HG03280 (cell line): ENCODE measurements around the gene ENPP3.
"Not testable (repeated sequence)": the region's sequence is repeated elsewhere in the genome, so short reads cannot be mapped to it uniquely, and the experiment has no call there.

Source experiments
- ATAC-seq: cut with Tn5 transposase; IDR thresholded peaks from one replicate; pipeline ENCODE4 v1.9.1; 2021; ENCODE audit warnings: mild to moderate bottlenecking, moderate library complexity; ENCODE audit not compliant: unreplicated experiment

The ENPP3 gene

DNA sequence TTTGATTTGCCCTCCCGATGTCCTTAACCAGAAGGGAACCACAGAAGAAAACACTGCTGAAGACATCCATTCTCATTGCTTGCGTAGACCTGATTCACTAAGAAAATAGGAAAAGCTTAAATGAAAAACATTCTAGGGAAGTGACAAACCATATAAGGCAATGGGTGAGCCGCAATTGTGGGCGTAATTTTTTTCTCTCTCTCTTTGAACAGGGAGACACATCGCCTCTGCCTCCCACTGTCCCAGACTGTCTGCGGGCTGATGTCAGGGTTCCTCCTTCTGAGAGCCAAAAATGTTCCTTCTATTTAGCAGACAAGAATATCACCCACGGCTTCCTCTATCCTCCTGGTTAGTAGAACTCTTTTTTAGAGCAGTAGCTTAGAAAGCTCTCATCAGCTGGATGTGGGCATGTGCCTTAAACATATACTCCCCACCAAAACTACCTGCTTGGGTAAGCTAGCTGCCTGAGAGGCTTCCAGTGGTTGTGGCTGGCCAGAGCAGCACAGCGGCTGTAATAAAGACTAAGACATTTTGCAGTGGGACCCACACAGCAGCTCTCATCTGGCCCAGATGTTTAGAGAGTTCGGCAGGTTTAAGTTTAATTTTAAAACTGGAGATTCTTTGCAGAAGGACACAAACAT lies 96.4 kb downstream of the ENPP3 start:
- ATAC-seq = no peak

DNA sequence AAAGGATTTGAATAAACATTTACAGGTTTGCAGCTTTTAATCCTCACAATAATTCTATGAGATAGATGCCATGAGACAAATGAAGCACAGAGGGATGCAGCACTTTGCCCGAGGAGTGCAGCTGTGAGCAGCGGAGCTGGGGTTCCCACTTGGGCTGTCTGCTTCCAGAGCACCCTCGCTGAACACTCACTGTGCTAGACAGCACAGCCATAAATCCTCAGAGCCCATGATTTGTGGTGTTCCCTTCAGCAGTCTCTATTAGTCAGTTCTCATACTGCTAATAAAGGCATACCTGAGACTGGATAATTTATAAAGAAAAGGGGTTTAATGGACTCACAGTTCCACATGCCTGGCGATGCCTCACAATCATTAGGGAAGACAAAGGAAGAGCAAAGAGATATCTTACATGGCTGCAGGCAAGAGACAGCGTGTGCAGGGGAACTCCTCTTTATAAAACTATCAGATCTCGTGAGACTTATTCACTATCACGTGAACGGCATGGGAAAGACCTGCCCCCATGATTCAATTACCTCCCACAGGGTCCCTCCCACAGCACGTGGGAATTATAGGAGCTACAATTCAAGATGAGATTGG lies 99.0 kb downstream of the ENPP3 start:
- no peak for ATAC-seq

DNA sequence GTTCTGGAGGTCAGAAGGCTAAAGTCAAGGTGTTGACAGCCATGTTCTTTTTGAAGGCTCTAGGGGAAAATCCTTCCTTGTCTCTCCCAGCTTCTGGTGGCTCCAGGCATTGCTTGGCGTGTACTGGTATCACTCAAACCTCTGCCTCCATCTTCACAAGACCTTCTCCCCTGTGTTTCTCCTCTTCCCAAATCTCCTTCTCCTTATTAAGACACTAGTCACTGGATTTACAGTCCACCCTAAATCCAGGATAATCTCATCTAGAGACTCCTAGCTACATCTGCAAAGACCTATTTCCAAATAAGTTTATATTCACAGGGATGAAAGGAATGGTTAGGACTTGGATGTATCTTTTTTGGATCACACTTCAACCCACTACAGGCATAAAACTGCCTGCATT lies 99.7 kb downstream of the ENPP3 start:
- ATAC-seq = no peak

DNA sequence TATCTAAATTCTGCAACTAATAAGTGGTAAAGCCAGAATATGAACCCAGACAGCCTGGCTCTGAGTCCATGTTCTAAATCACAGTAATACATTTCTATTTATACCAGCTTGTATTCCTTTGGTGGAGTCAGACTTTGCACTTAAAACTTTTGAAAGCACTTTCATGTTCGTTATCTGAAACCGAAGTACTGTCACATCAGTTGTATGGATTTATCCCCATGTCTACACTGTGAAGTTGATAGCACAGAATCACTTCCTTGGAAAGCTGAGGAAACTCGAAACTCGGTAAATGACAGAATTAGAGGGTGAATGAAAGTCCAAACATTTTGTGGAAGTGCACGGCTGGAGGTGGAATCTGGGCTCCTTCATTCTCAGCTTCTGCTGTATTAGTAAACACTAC lies 102.0 kb downstream of the ENPP3 start:
- no peak for ATAC-seq

DNA sequence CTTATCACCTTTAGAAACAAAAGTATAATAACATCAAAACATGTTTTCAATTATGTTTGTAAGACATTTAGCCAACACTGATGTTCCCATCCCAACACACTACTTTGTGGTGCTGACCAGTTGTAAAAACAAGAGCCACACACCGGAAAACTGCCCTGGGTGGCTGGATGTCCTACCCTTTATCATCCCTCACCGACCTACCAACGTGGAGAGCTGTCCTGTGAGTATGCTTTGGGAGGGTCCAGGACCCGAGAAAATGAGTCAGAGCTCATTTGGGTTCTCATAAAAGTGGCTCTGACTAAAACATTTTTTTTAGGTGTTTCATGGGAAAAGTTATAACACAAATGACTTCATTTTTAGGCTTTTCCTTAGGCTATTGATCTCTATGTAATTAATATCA lies 103.1 kb downstream of the ENPP3 start:
- no peak for ATAC-seq

DNA sequence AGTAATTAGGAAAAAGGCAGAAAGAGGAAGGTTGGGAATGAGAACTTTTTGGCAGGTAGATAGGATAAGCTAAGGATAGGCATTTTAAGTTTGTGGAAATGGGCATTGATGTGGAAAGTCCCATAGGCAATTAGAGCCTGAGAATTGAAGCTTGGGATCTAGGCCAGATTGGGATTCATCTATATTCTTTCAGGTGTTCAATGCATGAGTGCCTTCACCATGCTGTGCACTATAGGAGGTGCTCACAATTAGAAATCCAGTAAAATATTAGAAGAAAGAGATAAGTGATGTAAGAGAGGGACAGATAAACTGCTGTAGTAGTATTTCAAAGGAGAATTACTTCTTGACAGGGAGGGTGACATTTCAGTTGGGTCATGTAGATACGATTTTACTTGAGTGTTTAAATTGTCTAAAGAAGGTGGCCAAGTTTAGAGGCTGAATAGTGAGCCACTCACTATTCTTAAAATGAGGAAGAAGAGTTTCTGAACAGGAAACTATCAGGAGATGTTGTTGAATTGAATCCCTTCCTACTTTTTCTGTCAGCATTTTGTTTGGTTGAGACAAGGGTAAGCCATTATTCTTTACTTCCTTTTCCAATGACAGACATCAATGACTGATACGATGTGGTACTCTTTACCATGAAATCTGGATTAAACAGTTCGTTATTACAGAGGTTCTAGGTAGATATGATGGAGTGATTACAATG lies 104.7 kb downstream of the ENPP3 start:
- ATAC-seq = no peak

DNA sequence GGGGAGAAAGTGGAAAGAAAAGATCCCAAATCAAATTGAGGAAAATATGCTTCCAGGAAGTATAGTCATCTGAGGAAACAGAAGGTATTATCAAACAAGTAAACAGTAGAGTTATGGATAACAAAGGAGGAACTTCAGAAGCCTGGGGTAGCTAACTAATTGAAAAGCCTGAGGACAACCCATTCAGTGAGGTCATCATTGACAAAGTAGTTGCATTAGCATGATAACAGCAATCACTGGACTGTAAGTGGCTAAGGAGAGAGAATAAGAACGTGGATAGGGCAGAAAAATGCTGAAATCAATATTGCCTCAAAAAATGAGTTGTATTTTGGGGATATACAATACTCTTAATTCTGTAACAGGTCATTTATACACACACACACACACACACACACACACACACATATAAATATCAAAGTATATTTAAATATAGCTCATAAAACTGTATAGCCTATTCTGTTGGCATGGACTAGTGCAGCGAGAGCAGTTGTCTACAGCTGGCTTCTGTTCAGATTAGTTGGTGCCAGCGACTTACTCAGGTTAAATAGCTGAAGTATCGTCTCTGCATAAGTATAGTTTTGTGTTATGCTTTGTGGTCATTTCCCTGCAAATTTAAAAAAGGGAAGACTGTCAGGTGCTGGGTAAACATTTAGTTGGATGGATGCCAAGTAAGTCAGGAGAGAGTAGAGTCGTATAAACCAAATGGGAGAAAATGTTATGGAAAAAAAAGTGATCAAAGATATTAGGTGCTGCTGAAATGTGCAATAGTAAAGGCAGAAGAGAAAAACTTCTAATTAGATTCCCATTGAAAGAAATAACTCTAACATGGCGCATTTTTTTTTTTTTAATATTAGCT lies 107.6 kb downstream of the ENPP3 start:
- no peak for ATAC-seq

DNA sequence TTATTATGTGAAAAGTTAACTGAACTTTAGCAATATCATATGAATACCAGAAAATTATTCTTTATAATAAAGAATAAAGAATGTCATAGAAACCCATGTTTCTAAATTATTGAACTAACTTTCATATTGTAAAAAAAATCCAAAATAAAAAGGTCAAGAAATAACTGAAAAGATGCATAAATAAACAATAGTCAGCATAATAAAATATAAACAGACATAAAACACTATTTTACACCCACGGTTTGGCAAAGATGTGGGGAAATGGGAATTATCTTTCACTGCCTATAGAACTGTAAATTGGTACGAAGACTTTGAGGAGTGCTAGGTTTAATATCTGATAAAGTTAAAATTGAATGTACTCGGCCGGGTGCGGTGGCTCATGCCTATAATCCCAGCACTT lies 108.4 kb downstream of the ENPP3 start:
- no peak for ATAC-seq

DNA sequence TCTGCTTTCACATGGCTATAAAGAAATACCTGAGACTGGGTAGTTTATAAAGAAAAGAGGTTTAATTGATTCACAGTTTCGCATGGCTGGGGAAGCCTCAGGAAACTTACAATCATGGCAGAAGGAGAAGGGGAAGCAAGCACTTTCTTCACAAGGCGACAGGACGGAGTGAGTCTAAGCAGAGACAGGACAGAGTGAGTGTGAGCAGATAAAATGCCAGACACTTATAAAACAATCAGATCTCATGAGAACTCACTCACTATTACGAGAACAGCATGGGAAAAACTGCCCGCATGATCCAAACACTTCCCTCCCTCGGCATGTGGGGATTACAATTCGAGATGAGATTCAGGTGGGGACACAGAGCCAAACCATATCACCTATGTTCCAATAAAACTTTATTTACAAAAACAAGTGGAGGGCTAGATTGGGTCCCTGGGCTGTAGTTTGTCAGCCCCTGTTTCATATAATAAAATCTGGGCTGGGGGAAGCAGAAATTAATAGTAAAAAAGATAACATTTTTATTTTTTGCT lies 110.8 kb downstream of the ENPP3 start:
- no peak for ATAC-seq

DNA sequence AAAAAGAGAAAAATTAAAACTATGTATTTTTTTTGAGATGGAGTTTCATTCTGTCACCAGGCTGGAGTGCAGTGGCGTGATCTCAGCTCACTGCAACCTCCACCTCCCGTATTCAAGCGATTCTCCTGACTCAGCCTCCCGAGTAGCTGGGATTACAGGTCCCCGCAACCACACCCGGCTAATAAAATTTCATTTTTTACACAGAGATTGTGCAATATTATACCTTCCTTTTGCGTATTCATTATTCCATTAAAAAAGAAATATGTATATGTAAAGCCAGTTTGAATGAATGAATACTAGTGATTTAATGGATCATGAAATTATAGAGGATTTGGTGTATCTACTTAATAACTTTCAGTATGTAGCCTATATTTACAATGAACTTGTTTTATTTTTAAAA lies 111.9 kb downstream of the ENPP3 start:
- ATAC-seq = no peak

DNA sequence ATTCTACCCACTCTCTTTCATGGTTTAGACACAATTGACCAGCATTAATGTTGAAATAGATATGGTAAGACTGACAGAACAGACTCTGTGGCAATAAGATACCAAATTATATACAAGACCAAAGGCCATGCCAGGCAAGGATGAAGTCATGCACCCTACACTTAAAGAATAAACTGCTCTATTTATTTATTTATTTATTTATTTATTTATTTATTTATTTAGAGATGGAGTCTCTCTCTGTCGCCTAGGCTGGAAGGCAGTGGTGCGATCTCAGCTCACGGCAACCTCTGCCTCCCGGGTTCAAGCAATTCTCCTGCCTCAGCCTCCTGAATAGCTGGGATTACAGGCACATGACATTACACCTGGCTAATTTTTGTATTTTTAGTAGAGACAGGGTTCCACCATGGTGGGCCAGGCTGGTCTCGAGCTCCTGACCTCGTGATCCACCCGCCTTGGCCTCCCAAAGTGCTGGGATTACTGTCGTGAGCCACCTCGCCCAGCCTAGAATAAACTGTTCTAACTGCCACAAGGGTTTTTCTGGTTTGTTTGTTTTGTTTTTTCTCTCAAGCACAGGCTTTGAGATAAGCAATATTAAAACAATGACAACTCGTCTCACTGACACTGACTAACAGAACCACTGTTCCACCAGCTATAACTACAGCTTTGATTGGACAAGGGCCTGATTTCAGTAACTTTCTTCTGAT lies 114.1 kb downstream of the ENPP3 start:
- not testable (repeated sequence) for ATAC-seq

DNA sequence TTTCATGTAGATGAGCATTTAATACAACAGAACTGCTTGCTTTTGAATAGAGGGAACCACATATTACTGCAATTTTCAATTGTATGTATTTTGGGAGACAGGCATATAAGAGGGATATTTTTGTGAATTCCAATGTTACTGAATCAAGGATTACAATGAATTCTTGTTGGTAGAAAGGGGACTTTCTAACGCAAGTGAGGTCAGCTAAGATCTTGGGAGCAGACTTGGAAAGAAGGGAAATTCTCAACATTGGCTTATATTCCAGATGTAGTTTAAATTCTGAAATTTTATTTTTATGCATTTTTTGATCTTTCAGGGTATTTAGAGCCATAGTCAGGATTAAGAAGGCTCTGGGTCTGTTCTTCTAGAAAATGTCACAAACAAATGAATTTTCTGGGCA lies 117.0 kb downstream of the ENPP3 start:
- ATAC-seq = no peak

DNA sequence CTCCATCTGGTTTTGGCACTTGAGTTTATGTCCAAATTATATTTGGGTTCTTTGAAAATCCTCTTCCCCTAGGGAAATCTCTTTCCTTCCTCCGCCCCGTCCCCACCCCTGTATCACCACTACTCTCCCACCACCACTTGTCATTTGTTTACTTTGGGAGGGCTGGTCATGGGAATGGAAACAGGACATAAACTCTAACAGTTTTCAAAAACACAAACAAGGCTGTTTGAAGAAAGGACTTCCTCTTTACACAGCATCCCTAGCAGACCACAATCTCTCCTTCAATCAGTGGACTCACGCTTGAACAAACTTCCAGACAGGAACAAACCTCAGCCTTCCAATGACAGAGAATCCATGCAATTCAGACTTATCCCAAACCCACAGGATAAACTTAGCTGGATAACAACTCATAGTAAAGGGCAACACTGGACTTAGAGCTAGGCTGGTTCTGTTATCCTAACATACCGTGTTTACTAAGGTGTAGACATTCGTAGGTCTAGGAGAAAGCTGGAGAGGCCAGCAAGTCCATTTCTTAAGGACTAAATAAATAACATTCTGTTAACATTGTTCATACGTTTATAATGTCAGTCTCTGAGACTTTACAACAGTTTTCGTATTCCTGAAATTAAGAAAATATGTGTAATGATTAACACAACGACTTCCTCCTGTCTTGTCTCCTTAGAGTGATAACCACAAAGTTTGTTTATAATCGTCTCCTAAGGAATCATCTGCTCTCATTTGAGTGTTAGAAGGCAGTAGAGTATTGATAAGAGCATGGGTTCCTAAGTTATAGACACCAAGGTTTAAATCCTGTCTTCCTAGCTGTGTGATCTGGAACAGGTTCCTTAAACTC lies 117.8 kb downstream of the ENPP3 start:
- ATAC-seq = no peak

DNA sequence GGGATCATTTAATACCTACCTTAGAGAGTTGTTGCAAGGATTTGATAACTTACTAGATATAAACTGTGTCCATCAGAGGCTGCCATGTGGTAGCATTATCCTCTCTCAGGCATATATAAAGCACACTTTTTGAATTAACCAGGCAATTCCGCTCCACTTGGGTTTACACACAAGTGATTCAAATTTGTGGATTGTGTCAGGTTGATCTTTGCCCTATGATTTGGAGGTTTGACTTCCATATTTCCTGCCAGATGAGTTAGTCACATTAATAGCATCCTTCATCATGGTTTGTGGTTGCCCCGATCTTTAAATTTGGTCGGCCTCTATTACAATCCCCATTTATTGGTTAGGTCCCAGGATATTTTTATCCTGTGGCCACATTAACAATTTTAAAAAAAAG lies 118.5 kb downstream of the ENPP3 start:
- no peak for ATAC-seq

DNA sequence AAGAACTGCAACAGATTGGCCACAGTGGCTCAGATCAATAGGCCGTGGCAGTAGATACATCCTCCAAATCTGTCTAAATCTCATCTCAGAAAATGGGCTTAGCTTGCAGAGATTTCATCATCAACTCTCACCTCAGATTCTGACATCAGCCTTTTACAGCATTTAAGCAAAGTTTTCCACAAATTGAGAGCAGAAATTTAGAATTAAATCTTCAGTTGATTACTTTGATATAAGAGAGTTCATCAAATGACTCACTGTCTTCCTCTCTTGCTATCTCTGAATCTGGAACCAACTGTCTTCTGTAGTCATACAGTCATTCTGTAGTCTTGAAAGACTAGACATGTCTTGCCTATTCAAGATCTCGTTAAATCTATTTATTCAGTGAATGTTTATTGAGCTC lies 118.9 kb downstream of the ENPP3 start:
- ATAC-seq = no peak

DNA sequence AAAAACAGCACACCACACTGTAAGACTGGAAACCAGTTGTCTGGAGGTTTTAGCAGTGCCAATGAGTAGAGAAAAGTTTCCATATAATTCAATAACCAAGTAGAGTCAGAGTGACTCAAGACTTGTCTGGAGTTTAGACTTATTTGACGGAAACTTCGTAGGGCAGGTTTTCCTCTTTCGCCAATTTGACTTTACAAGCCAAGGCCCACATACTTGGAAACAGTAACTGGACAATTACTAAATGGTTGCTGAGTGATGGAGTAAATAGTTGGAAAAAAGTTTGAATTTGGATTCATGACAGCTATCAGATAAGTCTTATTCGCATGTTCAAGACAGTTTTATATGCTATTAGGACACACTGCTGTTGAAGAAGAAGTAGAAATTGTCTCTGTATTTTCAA lies 121.8 kb downstream of the ENPP3 start:
- ATAC-seq = no peak

DNA sequence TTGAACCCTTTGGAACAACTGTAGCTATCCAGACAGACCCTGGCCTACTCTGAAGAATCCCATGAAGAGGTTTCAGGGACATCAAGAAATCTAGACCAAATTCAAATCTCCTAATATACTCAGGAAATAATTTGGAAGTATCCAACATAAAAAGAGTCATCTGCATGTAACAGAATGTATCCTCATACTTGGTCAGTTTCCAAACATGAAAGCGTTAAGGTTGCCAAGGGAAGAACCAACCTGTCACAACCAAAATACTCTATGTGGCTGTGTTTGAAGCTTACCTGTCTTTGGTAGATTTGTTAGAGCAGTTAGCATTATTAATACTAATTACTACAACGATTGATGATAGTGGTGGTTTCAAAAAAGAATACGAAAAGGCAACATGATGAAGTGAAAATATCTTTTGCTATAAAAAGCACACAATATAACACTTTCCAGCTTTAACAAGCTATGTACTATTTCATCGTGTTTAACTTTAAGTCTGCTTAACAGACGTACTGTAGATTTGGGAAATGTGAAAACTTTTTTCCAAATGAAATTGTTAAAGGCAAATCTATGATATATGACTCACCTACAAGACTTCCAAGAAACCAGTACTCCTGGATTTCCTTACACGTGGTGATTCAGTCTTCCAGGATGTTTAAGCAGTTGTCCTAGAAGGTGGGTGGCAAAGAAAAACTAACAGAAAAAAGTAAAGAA lies 124.1 kb downstream of the ENPP3 start:
- ATAC-seq = no peak

DNA sequence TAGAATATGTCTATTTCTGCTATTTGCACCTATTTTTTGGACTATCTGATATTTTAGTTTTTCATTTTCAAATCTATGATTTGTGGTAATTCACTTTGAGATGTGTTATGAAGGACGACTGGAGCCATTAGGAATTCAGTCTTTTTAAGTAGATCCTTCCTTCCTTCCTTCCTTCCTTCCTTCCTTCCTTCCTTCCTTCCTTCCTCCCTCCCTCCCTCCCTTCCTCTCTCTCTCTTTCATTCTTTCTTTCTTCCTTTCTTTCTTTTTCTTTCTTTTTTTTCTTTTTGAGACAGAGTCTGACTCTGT lies 124.6 kb downstream of the ENPP3 start:
- no peak for ATAC-seq

DNA sequence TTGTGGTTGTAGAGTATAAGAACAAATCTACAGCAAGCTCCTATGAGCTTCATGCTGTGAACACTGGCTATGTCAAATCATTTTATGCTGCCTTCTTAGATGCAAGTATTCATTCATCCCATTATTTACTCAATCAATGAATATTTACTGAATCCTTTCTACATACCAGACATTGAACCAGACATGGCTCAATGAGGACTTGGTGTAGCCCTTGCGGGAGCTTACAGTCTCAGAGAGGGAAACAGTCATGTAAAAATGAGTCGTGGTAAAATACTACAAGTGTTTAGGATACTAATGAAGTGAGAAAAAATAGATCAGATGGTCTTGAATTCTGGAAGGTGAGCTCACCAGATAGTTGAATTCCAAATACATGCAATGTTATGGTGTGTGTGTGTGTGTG lies 125.9 kb downstream of the ENPP3 start:
- ATAC-seq = no peak
